Neuronal stem cell (in vitro differentiated cells): ENCODE data around the gene STAC3.

ENCODE experiments used
- DNase-seq: peaks from one replicate; pipeline ENCODE4 v3.0.0-alpha.2; 2013; ENCODE audit warnings: low spot score
- H2AFZ ChIP-seq: one replicate; pipeline ENCODE4 v1.6.1; 2013; ENCODE audit warnings: mild to moderate bottlenecking, low read length, inconsistent platforms
- H2AK5ac ChIP-seq: 2 replicates; pipeline ENCODE4 v1.6.1; 2013; ENCODE audit warnings: low read depth, mild to moderate bottlenecking, inconsistent platforms, low read length, moderate library complexity, mixed read lengths
- H2BK120ac ChIP-seq: 2 replicates; pipeline ENCODE4 v1.6.1; 2013; ENCODE audit warnings: low read depth, mild to moderate bottlenecking, inconsistent platforms, low read length, moderate library complexity, mixed read lengths
- H2BK12ac ChIP-seq: one replicate; pipeline ENCODE4 v1.6.1; 2013; ENCODE audit warnings: low read length, inconsistent platforms
- H2BK15ac ChIP-seq: 2 replicates; pipeline ENCODE4 v1.6.1; 2013; ENCODE audit warnings: mild to moderate bottlenecking, low read length, inconsistent platforms, mixed read lengths
- H2BK5ac ChIP-seq: one replicate; pipeline ENCODE4 v1.6.1; 2013; ENCODE audit warnings: inconsistent platforms, mild to moderate bottlenecking, low read length, moderate library complexity
- H3K14ac ChIP-seq: one replicate; pipeline ENCODE4 v1.6.1; 2013; ENCODE audit warnings: low read length, inconsistent platforms
- H3K18ac ChIP-seq: 2 replicates; pipeline ENCODE4 v1.6.1; 2013; ENCODE audit warnings: low read length, inconsistent platforms
- H3K23ac ChIP-seq: 2 replicates; pipeline ENCODE4 v1.6.1; 2013; ENCODE audit warnings: low read depth, mild to moderate bottlenecking, mixed read lengths, low read length, inconsistent platforms; ENCODE audit not compliant: poor library complexity
- H3K27ac ChIP-seq: replicated peaks from 3 replicates; pipeline ENCODE4 v1.5.1; 2013; ENCODE audit warnings: low read length, inconsistent platforms
- H3K27me3 ChIP-seq, 3 experiments: 2 replicates each; pipeline ENCODE4 v1.6.1; 2013; ENCODE audit warnings: low read length in 3 of 3, mild to moderate bottlenecking in 2 of 3, inconsistent platforms in 1 of 3, low read depth in 1 of 3, mixed read lengths in 1 of 3, moderate library complexity in 1 of 3; ENCODE audit not compliant: control insufficient read depth in 3 of 3, insufficient read depth in 3 of 3
- H3K36me3 ChIP-seq, 2 donors: replicated peaks in 1 of 2; 2 replicates each; pipeline ENCODE4 v1.6.1; 2013; ENCODE audit warnings: low read length in 2 of 2; ENCODE audit not compliant: control insufficient read depth in 2 of 2, insufficient read depth in 2 of 2
- H3K4ac ChIP-seq: 2 replicates; pipeline ENCODE4 v1.6.1; 2013; ENCODE audit warnings: inconsistent platforms, mild to moderate bottlenecking, low read length, moderate library complexity
- H3K4me1 ChIP-seq, 2 donors: 1 replicate in 1 of 2; 2 replicates in 1 of 2; pipeline ENCODE4 v1.6.1; 2013; ENCODE audit warnings: low read length in 2 of 2, low read depth in 1 of 2; ENCODE audit not compliant: control insufficient read depth in 2 of 2, insufficient read depth in 1 of 2
- H3K4me2 ChIP-seq: one replicate; pipeline ENCODE4 v1.6.1; 2013; ENCODE audit warnings: mild to moderate bottlenecking, low read length, inconsistent platforms; ENCODE audit not compliant: insufficient read depth, poor library complexity, severe bottlenecking
- H3K4me3 ChIP-seq, 2 donors: 2 replicates each; pipeline ENCODE4 v1.5.1; 2013; ENCODE audit warnings: low read length in 2 of 2, mild to moderate bottlenecking in 2 of 2, inconsistent platforms in 1 of 2, moderate library complexity in 1 of 2
- H3K79me1 ChIP-seq: one replicate; pipeline ENCODE4 v1.6.1; 2013; ENCODE audit warnings: low read depth, mild to moderate bottlenecking, inconsistent platforms, low read length, moderate library complexity
- H3K9ac ChIP-seq: one replicate; pipeline ENCODE4 v1.6.1; 2013; ENCODE audit warnings: mild to moderate bottlenecking, low read depth, low read length, inconsistent platforms; ENCODE audit not compliant: poor library complexity
- H3K9me3 ChIP-seq, 2 donors: replicated peaks in 1 of 2; 2 replicates each; pipeline versions ENCODE3 to v1.6.1; 2013; ENCODE audit warnings: low read length in 2 of 2, mild to moderate bottlenecking in 2 of 2, inconsistent platforms in 1 of 2, low read depth in 1 of 2, mixed read lengths in 1 of 2, moderate library complexity in 1 of 2; ENCODE audit not compliant: control insufficient read depth in 2 of 2, insufficient read depth in 1 of 2
- H4K8ac ChIP-seq: one replicate; pipeline ENCODE4 v1.6.1; 2013; ENCODE audit warnings: low read depth, mild to moderate bottlenecking, inconsistent platforms, low read length, moderate library complexity
- H4K91ac ChIP-seq: one replicate; pipeline ENCODE4 v1.6.1; 2013; ENCODE audit warnings: low read length, low read depth, mild to moderate bottlenecking, inconsistent platforms; ENCODE audit not compliant: poor library complexity
- WGBS, 2 donors: extraction: QIAGEN DNeasy Blood & Tissue Kit; methylation state at CpG; one replicate each; pipeline ENCODE4 v1.1.7; 2013; ENCODE audit warnings: missing lambda C conversion rate in 2 of 2, mixed read lengths in 1 of 2; ENCODE audit not compliant: insufficient read length in 2 of 2, insufficient replicate concordance in 1 of 2; ENCODE audit errors: extremely low coverage in 2 of 2; 5-methylcytosine and 5-hydroxymethylcytosine counted together

STAC3 gene

DNA sequence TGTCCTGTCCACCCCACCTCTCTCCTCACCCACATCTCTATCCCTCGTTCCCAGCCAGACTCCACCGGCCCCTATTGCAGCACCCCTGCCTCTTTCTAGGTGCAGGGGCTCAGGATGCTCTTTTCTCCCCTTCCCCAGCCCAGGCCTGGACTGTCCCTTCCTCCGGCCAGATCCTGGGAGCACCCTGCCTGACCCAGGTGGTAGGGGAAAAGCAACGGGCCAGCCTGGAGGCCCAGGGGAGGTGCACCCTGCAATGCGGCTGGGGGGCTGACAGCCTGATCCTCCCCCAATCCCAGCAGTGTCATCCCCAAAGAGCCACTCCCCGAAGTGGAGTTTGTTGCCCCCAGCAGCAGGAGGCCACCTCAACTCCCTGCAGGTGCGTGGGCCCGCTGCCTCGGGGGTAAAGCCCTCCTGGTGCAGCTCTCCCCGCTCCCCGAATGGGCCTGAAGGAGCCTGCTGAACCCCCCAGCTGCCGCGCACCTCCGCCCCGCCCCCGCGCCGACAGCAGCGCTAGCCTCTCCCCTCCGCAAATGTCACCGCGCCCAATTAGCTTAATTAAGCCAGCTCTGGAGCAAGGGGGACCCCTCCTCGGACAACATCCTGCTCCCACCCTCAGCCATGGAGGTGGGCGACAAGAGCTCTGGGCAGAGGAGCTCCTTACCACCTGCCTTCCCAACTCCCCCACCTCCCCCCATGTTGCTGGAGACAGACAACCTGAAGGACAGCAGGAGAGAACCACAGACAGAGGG is 29.6 kb downstream of the STAC3 start:
- H3K4me3 ChIP-seq = no peak overlapping the region

DNA sequence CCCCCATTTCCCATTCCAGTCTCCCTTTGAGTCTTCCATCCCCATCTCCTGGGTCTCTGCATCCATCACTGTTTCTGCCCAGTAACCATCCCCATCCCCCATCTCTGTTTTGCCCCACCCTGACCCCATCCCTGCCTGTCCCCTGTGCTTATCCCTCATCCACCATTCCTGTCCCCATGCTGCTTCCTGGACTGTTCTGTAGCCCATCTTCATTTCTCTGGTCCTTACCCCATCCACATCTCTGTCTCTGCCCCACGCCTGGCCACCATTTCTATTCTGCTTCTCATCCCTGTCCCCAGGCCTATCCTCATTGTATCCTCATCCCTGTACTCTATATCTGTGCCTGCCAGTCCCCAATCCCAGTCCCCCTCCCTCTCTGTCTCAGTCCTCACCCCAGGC is 30.2 kb downstream of the STAC3 start:
- H3K79me1 ChIP-seq = no peaks in the 10 kb centered on the region
- no peak overlapping the region for H3K4me3 ChIP-seq
- H3K4me2 ChIP-seq = no peak overlapping the region
- peaks cover 61 to 99% (median 96%) of the 10 kb centered on the region in 3 experiments for H3K27me3 ChIP-seq
- H3K9me3 ChIP-seq = peaks cover 0 to 4% of the 10 kb centered on the region in 2 donors
- H2BK12ac ChIP-seq = no peak overlapping the region
- H3K14ac ChIP-seq = no peak overlapping the region
- no peak overlapping the region for H3K4ac ChIP-seq
- H3K23ac ChIP-seq = peak overlapping the region; percentile 16
- no peak overlapping the region for H4K8ac ChIP-seq
- H3K36me3 ChIP-seq = no peaks in the 10 kb centered on the region
- no peak overlapping the region for H4K91ac ChIP-seq
- no CpG with 5 or more reads among the region's 1 CpG for WGBS, 2 donors
- H2BK5ac ChIP-seq = no peak overlapping the region
- peak overlapping the region; percentile 81 for H2AK5ac ChIP-seq
- no peak overlapping the region for H3K27ac ChIP-seq
- H2BK15ac ChIP-seq = peak overlapping the region; percentile 45
- H3K18ac ChIP-seq = no peak overlapping the region
- H2AFZ ChIP-seq = no peak overlapping the region
- no peak for DNase-seq
- H3K9ac ChIP-seq = no peak overlapping the region
- peaks cover 24 to 26% of the 10 kb centered on the region in 2 donors for H3K4me1 ChIP-seq
- H2BK120ac ChIP-seq = no peak overlapping the region

More for the DNA sequence above, 29.6 kb downstream of the STAC3 start:
- peaks cover 21 to 27% of the 10 kb centered on the region in 2 donors for H3K4me1 ChIP-seq
- H4K91ac ChIP-seq = no peak overlapping the region
- H2BK5ac ChIP-seq = no peak overlapping the region
- peak overlapping the region; percentile 45 for H2BK15ac ChIP-seq
- no CpG with 5 or more reads among the region's 24 CpGs for WGBS, 2 donors
- H3K14ac ChIP-seq = no peak overlapping the region
- no peak overlapping the region for H3K27ac ChIP-seq
- peaks cover 0 to 4% of the 10 kb centered on the region in 2 donors for H3K9me3 ChIP-seq
- no peak overlapping the region for H2AFZ ChIP-seq
- peak overlapping the region; percentile 81 for H2AK5ac ChIP-seq
- no peaks in the 10 kb centered on the region for H3K36me3 ChIP-seq
- H3K9ac ChIP-seq = no peak overlapping the region
- no peaks in the 10 kb centered on the region for H3K79me1 ChIP-seq
- no peak overlapping the region for H2BK12ac ChIP-seq
- H3K27me3 ChIP-seq = peaks cover 58 to 99% (median 96%) of the 10 kb centered on the region in 3 experiments
- H2BK120ac ChIP-seq = no peak overlapping the region
- no peak overlapping the region for H3K4me2 ChIP-seq
- peak overlapping the region; percentile 4 for H3K18ac ChIP-seq
- no peak overlapping the region for H3K4ac ChIP-seq
- H3K23ac ChIP-seq = no peak overlapping the region
- H4K8ac ChIP-seq = no peak overlapping the region
- no peak for DNase-seq

DNA sequence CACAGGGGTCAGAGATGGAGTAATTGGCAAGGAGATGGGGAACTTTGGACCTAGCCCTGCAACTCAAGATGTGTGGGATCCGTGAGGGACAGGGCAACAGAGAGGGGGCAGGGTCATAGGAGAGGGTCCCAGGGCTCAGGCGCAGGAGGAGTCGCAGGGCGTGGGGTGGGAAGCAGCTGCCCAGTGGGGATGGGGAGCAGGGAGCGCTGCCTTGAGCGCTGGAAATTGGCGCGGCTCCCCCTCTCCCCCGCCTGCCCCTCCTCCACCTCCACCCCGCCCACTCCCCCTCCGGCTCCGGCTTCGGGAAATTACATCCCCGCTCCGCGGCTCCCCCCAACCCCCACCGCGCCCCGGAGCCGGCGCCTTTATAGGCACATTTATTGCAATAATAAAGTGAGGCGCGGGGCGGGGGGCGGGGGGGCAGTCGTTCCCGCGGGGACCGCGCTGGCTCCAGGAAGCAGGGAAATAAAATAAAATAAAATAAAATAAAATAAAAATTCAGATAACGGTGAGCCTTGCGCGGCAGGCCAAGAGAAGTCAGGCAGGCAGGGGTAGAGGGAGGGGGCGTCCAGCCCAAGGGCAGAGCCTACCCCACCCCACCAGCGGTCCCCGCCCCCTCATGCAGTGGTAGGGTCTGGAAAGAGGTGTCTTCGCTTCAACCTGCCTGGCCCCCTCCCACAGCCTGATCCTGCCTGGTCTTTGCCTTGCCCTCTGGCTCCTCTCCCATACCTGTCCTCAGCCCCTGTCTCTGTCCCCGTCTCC is 30.8 kb downstream of the STAC3 start:
- Histone ChIP-seq H3K14ac (no peak overlapping the region), H4K91ac (no peak overlapping the region), H4K8ac (no peak overlapping the region), H3K4me1 (peaks cover 26 to 29% of the 10 kb centered on the region in 2 donors), H3K4me3 (no peak overlapping the region), H3K9ac (peak overlapping the region; percentile 93), H2BK12ac (no peak overlapping the region), H3K36me3 (no peaks in the 10 kb centered on the region), H2AK5ac (peak overlapping the region; percentile 81), H3K4ac (no peak overlapping the region), H2BK5ac (no peak overlapping the region), H2AFZ (no peak overlapping the region), H3K27ac (no peak overlapping the region), H3K18ac (no peak overlapping the region), H3K23ac (peak overlapping the region; percentile 16), H3K4me2 (no peak overlapping the region), H3K9me3 (peaks cover 0 to 4% of the 10 kb centered on the region in 2 donors), H2BK15ac (no peak overlapping the region), H3K27me3 (peaks cover 61 to 99% (median 96%) of the 10 kb centered on the region in 3 experiments), H2BK120ac (no peak overlapping the region), H3K79me1 (no peaks in the 10 kb centered on the region)
- no CpG with 5 or more reads among the region's 38 CpGs for WGBS, 2 donors
- DNase-seq = no peak
